Bronchial epithelial cell (primary cell): ENCODE data around the gene ARID5B. TPM values are rescaled to one million over a fixed set of nuclear protein-coding genes. Genes with fewer than 3 reads are reported as not detected.

ENCODE experiments used
- DNase-seq: peaks from one replicate; pipeline ENCODE4 v3.0.0-alpha.2; 2010; ENCODE audit warnings: low read depth
- FAIRE-seq: peaks from 2 replicates; lab custom pipeline; 2011; peaks lifted over from hg19 to GRCh38; lab: Jason Lieb, UNC
- H3K27me3 ChIP-seq: 2 replicates; pipeline ENCODE4 v1.5.1; 2011; ENCODE audit warnings: low read length; ENCODE audit not compliant: control insufficient read depth, insufficient read depth
- H3K36me3 ChIP-seq: 2 replicates; pipeline ENCODE4 v1.5.1; 2011; ENCODE audit warnings: low read length; ENCODE audit not compliant: control insufficient read depth, insufficient read depth
- H3K4me3 ChIP-seq: 2 replicates; pipeline ENCODE4 v1.5.1; 2011; ENCODE audit warnings: mild to moderate bottlenecking, low read depth, low read length, control low read depth
- total RNA-seq: library from RNA; depleted of rRNA; stranded (reverse); fragments of >200 nt; gene quantifications from 2 replicates; pipeline ENCODE4 v1.2.1, GENCODE V29; 2014
- TF ChIP-seq, protein P1 (sequence below): IDR thresholded peaks from 2 replicates; pipeline ENCODE4 v1.5.1; 2011; ENCODE audit warnings: mild to moderate bottlenecking, moderate library complexity, low read length, control low read depth, inconsistent platforms; ENCODE audit not compliant: insufficient read depth, severe bottlenecking

The ARID5B gene
- total RNA-seq, 1 donor from 2014 or later: 7.1 TPM

DNA sequence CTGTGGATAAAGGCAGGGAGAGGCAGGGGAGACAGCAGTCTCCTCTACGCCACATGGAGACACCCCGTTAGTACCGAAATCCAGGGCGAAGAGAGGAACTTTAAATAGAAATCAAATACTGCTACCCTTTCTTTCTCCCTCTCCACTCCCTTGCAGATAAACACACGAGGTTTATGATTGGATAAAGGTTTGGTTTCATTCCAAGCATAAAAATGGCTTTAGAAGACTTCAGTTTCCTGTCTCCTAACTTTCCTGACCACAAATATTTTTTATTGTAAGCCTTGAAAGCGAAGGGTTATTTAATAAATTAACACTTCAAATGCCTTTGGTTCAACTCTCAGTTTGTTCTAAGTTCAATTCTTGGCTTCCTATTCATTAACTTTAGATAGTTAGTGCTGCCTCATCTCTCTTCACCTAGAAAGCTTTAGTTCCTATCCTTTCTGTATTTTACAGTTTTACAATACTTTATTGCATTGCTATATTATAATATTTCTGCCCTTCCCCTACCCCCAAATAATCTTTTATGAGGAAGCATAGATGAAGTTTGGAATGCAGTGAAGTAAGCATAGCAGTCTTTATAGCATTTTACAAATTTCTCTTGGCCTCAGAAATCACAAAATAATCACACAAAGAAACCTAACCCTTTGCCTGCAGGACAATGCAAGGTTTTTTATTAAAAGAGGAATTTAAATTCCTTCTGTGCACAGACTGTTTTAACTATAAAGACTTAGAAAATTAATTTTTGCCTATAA, 31.5 kb upstream of the ARID5B start:
- DNase-seq (peak; percentile 16), FAIRE-seq (no peak)
- no peak overlapping the region for H3K4me3 ChIP-seq
- H3K27me3 ChIP-seq: no peaks in the 10 kb centered on the region
- TF ChIP-seq, protein P1, sequence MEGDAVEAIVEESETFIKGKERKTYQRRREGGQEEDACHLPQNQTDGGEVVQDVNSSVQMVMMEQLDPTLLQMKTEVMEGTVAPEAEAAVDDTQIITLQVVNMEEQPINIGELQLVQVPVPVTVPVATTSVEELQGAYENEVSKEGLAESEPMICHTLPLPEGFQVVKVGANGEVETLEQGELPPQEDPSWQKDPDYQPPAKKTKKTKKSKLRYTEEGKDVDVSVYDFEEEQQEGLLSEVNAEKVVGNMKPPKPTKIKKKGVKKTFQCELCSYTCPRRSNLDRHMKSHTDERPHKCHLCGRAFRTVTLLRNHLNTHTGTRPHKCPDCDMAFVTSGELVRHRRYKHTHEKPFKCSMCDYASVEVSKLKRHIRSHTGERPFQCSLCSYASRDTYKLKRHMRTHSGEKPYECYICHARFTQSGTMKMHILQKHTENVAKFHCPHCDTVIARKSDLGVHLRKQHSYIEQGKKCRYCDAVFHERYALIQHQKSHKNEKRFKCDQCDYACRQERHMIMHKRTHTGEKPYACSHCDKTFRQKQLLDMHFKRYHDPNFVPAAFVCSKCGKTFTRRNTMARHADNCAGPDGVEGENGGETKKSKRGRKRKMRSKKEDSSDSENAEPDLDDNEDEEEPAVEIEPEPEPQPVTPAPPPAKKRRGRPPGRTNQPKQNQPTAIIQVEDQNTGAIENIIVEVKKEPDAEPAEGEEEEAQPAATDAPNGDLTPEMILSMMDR: no peak
- H3K36me3 ChIP-seq: no peaks in the 10 kb centered on the region

DNA sequence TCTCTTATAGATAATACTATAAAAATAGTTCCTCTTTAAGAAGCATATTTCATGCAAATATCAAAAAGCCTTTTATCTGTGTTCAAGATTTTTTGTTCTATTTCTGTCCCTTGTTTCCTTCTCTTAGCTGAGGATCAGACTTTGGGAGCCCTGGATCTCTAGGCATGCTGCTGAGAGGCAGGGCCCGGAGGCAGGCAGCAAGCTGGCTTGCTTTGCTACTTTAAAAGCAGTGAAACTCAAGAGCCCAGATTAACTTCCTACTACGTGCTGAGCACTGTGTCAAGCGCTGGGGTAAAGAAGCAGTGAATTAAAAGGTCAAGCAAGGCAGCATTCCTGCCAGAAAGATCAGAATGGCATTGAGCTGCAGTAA, 31.0 kb upstream of the ARID5B start:
- Histone ChIP-seq H3K36me3 (no peaks in the 10 kb centered on the region), H3K4me3 (no peak overlapping the region), H3K27me3 (no peaks in the 10 kb centered on the region)
- DNase-seq (no peak), FAIRE-seq (no peak)
- TF ChIP-seq, protein P1: no peak

DNA sequence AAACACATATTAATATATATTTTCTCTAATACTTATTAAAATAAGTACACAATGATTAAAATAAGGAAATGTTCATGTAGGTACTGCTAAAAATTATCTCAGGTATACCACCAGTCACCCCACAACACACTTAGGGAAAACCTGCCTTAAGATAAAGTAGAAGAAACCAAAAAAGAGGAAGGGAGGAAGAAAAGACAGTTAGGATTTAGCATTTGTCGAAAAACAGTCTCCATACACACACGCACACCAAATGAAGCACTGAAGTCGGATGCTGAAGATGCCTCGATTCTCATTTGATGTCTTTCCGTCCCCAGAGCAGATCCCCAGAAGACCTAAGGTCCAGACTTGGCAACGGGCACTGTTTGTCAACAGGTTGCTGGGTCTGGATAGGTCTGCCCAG, 30.0 kb upstream of the ARID5B start:
- H3K27me3 ChIP-seq: no peaks in the 10 kb centered on the region
- H3K4me3 ChIP-seq: no peak overlapping the region
- TF ChIP-seq, protein P1: no peak
- FAIRE-seq: peak; percentile 18
- H3K36me3 ChIP-seq: no peaks in the 10 kb centered on the region
- no peak for DNase-seq

DNA sequence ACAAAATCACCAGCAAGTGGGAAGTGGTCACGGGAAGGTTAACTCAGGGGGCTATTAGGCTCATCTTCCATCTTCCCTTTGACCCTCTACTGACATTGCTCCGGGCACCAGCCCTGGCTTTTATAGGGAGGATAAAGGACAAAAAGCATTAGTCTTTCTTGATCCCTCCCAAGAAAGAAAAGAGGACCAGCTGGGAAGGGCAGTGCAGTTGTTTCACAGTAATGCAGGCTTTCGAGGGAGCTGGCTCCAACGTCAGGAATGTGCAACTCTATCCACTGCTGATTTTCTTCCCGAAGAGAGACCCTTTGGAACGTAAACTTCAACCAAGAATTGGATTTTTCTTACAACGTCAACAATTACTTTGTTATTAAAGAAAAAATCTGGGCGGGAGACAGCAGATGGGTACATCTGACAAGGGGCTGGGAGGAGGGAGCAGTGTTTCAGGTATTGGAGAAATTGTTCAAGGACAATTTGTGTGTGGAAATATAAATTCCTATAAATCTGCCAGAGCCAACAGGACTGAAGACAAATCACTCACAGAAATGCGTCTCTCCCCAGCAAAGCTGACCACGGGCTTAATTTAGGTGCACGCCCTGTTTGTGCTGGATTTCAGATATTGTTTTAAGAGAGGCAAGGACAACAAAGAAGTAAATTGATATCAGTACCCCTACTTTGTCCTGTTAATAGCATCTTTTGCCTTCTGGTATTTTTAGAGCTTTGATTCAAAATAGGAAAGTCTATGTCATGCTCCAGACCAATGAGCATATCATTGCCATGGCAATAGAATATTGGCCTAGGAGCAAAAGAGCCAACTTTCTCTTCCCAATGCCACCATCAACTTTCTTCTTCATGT, 23.4 kb upstream of the ARID5B start:
- DNase-seq (no peak), FAIRE-seq (no peak)
- no peak overlapping the region for H3K4me3 ChIP-seq
- TF ChIP-seq, protein P1: no peak
- H3K36me3 ChIP-seq: no peaks in the 10 kb centered on the region
- no peaks in the 10 kb centered on the region for H3K27me3 ChIP-seq

DNA sequence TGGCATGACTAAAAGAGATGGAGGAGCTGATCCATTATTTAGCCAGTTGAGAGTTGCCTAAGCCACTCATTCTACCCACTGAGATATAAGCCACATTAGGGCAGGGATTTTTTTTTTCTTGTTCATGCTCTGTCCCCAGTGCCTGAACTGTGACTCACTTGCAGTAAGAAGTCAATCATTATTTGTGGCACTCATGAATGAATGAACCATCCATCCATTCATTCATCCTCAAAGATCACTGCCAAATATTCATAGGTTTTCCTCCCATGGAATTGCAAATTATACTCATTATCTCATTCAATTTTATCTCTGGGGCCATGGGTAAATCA, 22.8 kb upstream of the ARID5B start:
- DNase-seq (no peak), FAIRE-seq (no peak)
- Histone ChIP-seq H3K27me3 (no peaks in the 10 kb centered on the region), H3K4me3 (no peak overlapping the region), H3K36me3 (no peaks in the 10 kb centered on the region)
- TF ChIP-seq, protein P1: no peak
